Panc1 (cell line): Measurements from ENCODE around the gene SPATA32.

ENCODE experiments used
- TF ChIP-seq, protein P1 (sequence below): fragments of 450-650 bp; IDR thresholded peaks from 2 replicates; pipeline ENCODE4 v1.5.1; 2017; ENCODE audit warnings: mild to moderate bottlenecking
- TF ChIP-seq, protein P2 (sequence below), 2 experiments: IDR thresholded peaks; 2 replicates each; pipeline ENCODE4 v1.6.1; 2011 to 2012; ENCODE audit warnings: low read depth in 2 of 2, control low read depth in 1 of 2, low read length in 1 of 2, mild to moderate bottlenecking in 1 of 2, moderate library complexity in 1 of 2; ENCODE audit not compliant: insufficient read depth in 1 of 2

DNA sequence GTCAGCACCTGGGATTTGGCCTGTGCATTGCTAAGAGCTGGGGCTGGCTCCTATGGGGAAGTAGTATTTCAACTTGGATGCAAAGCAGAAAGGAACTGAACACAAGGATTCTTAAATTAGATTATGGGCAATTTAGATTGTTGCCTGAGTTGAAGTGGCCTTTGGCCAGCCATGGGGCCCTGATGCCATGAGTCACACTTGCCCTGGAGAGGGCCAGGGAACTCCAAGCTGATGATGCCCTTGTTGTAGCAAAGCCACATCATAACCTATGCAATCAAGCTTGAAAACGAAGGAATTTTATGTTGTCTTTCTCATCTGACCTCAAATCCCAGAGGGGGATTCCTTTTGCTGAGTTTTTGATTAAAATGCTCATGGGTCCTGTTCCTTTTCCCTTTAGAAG is 3.9 kb upstream of the SPATA32 start:
- TF ChIP-seq, protein P1, sequence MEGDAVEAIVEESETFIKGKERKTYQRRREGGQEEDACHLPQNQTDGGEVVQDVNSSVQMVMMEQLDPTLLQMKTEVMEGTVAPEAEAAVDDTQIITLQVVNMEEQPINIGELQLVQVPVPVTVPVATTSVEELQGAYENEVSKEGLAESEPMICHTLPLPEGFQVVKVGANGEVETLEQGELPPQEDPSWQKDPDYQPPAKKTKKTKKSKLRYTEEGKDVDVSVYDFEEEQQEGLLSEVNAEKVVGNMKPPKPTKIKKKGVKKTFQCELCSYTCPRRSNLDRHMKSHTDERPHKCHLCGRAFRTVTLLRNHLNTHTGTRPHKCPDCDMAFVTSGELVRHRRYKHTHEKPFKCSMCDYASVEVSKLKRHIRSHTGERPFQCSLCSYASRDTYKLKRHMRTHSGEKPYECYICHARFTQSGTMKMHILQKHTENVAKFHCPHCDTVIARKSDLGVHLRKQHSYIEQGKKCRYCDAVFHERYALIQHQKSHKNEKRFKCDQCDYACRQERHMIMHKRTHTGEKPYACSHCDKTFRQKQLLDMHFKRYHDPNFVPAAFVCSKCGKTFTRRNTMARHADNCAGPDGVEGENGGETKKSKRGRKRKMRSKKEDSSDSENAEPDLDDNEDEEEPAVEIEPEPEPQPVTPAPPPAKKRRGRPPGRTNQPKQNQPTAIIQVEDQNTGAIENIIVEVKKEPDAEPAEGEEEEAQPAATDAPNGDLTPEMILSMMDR: no peak
- TF ChIP-seq, protein P2, sequence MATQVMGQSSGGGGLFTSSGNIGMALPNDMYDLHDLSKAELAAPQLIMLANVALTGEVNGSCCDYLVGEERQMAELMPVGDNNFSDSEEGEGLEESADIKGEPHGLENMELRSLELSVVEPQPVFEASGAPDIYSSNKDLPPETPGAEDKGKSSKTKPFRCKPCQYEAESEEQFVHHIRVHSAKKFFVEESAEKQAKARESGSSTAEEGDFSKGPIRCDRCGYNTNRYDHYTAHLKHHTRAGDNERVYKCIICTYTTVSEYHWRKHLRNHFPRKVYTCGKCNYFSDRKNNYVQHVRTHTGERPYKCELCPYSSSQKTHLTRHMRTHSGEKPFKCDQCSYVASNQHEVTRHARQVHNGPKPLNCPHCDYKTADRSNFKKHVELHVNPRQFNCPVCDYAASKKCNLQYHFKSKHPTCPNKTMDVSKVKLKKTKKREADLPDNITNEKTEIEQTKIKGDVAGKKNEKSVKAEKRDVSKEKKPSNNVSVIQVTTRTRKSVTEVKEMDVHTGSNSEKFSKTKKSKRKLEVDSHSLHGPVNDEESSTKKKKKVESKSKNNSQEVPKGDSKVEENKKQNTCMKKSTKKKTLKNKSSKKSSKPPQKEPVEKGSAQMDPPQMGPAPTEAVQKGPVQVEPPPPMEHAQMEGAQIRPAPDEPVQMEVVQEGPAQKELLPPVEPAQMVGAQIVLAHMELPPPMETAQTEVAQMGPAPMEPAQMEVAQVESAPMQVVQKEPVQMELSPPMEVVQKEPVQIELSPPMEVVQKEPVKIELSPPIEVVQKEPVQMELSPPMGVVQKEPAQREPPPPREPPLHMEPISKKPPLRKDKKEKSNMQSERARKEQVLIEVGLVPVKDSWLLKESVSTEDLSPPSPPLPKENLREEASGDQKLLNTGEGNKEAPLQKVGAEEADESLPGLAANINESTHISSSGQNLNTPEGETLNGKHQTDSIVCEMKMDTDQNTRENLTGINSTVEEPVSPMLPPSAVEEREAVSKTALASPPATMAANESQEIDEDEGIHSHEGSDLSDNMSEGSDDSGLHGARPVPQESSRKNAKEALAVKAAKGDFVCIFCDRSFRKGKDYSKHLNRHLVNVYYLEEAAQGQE (IDR thresholded peaks at IDR 0.05; ENCODE audit: insufficient read depth in 1 of 2, low read depth in 2 of 2, low read length in 1 of 2): no peak
